ENCODE results near the gene LRRC28.
A peak's percentile ranks its signal among the peaks of the same experiment; 100 is the strongest.

LRRC28 gene

DNA sequence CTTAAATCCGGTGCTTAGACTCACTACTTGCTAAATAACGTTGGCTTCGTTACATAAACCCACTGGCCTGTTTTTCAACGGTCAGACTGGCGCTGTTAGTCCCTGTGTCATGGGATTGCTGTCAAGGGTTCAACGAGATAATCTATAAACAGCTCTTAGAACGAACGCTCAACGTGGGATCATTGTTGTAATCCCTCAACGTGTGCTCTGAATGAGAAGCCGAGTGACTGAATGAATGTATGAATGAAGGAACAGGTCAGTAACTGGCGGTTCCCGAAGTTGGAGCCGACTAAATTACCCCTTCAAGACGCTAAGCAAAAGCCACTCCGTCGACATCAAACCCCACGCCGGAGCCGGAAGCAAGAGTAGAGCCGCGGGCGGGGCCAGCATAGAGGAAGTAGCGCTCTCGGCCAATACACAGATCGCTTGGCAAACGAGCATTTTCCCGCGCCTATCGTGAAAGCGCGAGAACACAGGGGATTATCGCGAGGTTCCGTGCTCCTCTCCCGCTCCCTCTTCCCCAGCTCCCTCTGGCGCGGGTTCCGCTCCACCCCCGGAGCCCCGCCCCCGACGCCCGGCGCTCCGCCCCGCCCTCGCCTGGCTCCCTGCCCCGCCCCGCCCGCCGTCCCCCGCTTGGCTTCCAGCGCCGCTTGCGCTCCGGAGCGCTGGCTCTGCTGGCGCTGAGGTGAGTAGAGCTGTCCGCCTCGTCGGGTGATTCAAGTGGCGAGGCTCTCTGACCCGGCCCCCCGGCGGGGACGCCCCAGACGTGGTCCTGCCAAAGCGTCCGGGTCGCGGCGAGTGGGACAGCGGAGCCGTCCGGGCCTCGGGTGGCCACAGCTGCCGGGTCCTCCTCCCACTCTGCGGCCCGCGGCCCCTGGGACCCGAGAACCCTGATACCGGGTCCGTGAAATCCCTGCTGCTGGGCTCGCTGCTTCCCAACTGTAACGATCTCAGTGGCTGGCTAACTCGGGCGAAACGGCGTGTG lies at the start of gene LRRC28 (continued):
- TF ChIP-seq, protein P1, sequence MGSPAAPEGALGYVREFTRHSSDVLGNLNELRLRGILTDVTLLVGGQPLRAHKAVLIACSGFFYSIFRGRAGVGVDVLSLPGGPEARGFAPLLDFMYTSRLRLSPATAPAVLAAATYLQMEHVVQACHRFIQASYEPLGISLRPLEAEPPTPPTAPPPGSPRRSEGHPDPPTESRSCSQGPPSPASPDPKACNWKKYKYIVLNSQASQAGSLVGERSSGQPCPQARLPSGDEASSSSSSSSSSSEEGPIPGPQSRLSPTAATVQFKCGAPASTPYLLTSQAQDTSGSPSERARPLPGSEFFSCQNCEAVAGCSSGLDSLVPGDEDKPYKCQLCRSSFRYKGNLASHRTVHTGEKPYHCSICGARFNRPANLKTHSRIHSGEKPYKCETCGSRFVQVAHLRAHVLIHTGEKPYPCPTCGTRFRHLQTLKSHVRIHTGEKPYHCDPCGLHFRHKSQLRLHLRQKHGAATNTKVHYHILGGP (tag by site-specific recombination; IDR thresholded peaks at IDR 0.05): no peak
- TF ChIP-seq OVOL3 (tag by site-specific recombination; IDR thresholded peaks at IDR 0.05): no peak
- no peak for TF ChIP-seq ZNF747 (tag by site-specific recombination; IDR thresholded peaks at IDR 0.05)
- peak; percentile 29 for TF ChIP-seq ZNF366 (tag by site-specific recombination; conservative IDR thresholded peaks at IDR 0.05)
- TF ChIP-seq, protein P2, sequence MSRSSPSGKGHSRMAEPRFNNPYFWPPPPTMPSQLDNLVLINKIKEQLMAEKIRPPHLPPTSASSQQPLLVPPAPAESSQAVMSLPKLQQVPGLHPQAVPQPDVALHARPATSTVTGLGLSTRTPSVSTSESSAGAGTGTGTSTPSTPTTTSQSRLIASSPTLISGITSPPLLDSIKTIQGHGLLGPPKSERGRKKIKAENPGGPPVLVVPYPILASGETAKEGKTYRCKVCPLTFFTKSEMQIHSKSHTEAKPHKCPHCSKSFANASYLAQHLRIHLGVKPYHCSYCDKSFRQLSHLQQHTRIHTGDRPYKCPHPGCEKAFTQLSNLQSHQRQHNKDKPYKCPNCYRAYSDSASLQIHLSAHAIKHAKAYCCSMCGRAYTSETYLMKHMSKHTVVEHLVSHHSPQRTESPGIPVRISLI (tag by site-specific recombination; IDR thresholded peaks at IDR 0.05): no peak
- peak; percentile 69 for TF ChIP-seq ZIC2 (tag by site-specific recombination; IDR thresholded peaks at IDR 0.05)
- no peak for TF ChIP-seq ZNF302 (tag by site-specific recombination; IDR thresholded peaks at IDR 0.05; ENCODE audit: low read depth)
- no peak for TF ChIP-seq ZNF121 (tag by site-specific recombination; IDR thresholded peaks at IDR 0.05)
- TF ChIP-seq ZNF501 (tag by site-specific recombination; IDR thresholded peaks at IDR 0.05): peak; percentile 63
- TF ChIP-seq ZNF473 (tag by site-specific recombination; IDR thresholded peaks at IDR 0.05): no peak
- no peak for TF ChIP-seq ZNF701 (tag by site-specific recombination; IDR thresholded peaks at IDR 0.05)
- no peak for TF ChIP-seq ZFP3 (tag by site-specific recombination; IDR thresholded peaks at IDR 0.05; ENCODE audit: low read depth)
- TF ChIP-seq, protein P3, sequence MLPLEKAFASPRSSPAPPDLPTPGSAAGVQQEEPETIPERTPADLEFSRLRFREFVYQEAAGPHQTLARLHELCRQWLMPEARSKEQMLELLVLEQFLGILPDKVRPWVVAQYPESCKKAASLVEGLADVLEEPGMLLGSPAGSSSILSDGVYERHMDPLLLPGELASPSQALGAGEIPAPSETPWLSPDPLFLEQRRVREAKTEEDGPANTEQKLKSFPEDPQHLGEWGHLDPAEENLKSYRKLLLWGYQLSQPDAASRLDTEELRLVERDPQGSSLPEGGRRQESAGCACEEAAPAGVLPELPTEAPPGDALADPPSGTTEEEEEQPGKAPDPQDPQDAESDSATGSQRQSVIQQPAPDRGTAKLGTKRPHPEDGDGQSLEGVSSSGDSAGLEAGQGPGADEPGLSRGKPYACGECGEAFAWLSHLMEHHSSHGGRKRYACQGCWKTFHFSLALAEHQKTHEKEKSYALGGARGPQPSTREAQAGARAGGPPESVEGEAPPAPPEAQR (tag by site-specific recombination; IDR thresholded peaks at IDR 0.05): no peak
- TF ChIP-seq GLIS1 (tag by site-specific recombination; IDR thresholded peaks at IDR 0.05): peak; percentile 54; the same call in 1 of the 2 replicates
- TF ChIP-seq ZNF561 (tag by site-specific recombination; IDR thresholded peaks at IDR 0.05; ENCODE audit: borderline replicate concordance): peak; percentile 52; the same call in 1 of the 2 replicates
- TF ChIP-seq ZEB2 (tag by site-specific recombination; IDR thresholded peaks at IDR 0.05): no peak; the same call in none of the 2 replicates
- TF ChIP-seq ZBTB20 (tag by site-specific recombination; IDR thresholded peaks at IDR 0.05): peak; percentile 57
- no peak for TF ChIP-seq BCL11A (tag by site-specific recombination; IDR thresholded peaks at IDR 0.05; ENCODE audit: low read depth)
- peak; percentile 41; the same call in 1 of the 2 replicates for TF ChIP-seq KLF1 (tag by site-specific recombination; IDR thresholded peaks at IDR 0.05)
- TF ChIP-seq, protein P4, sequence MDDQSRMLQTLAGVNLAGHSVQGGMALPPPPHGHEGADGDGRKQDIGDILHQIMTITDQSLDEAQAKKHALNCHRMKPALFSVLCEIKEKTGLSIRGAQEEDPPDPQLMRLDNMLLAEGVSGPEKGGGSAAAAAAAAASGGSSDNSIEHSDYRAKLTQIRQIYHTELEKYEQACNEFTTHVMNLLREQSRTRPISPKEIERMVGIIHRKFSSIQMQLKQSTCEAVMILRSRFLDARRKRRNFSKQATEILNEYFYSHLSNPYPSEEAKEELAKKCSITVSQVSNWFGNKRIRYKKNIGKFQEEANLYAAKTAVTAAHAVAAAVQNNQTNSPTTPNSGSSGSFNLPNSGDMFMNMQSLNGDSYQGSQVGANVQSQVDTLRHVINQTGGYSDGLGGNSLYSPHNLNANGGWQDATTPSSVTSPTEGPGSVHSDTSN (CRISPR knock-in tag; IDR thresholded peaks at IDR 0.05): no peak
- peak; percentile 49 for TF ChIP-seq ZNF341 (tag by site-specific recombination; IDR thresholded peaks at IDR 0.05; ENCODE audit: low read depth)
- no peak for TF ChIP-seq HOXD13 (CRISPR knock-in tag; IDR thresholded peaks at IDR 0.05; ENCODE audit: borderline replicate concordance)
- TF ChIP-seq ZNF354C (tag by site-specific recombination; IDR thresholded peaks at IDR 0.05; ENCODE audit: borderline replicate concordance, low read depth): no peak
- no peak for TF ChIP-seq ZNF626 (tag by site-specific recombination; IDR thresholded peaks at IDR 0.05)
- TF ChIP-seq ZNF174 (tag by site-specific recombination; IDR thresholded peaks at IDR 0.05): no peak
- TF ChIP-seq ZNF426 (tag by site-specific recombination; IDR thresholded peaks at IDR 0.05): no peak
- no peak for TF ChIP-seq PRDM1 (tag by site-specific recombination; IDR thresholded peaks at IDR 0.05)
- TF ChIP-seq, protein P5, sequence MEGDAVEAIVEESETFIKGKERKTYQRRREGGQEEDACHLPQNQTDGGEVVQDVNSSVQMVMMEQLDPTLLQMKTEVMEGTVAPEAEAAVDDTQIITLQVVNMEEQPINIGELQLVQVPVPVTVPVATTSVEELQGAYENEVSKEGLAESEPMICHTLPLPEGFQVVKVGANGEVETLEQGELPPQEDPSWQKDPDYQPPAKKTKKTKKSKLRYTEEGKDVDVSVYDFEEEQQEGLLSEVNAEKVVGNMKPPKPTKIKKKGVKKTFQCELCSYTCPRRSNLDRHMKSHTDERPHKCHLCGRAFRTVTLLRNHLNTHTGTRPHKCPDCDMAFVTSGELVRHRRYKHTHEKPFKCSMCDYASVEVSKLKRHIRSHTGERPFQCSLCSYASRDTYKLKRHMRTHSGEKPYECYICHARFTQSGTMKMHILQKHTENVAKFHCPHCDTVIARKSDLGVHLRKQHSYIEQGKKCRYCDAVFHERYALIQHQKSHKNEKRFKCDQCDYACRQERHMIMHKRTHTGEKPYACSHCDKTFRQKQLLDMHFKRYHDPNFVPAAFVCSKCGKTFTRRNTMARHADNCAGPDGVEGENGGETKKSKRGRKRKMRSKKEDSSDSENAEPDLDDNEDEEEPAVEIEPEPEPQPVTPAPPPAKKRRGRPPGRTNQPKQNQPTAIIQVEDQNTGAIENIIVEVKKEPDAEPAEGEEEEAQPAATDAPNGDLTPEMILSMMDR (tag by site-specific recombination; IDR thresholded peaks at IDR 0.05): no peak
- TF ChIP-seq ZNF623 (tag by site-specific recombination; IDR thresholded peaks at IDR 0.05): no peak
- TF ChIP-seq, protein P6, sequence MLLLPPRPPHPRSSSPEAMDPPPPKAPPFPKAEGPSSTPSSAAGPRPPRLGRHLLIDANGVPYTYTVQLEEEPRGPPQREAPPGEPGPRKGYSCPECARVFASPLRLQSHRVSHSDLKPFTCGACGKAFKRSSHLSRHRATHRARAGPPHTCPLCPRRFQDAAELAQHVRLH (tag by site-specific recombination; IDR thresholded peaks at IDR 0.05): peak; percentile 6; the same call in 1 of the 2 replicates
- TF ChIP-seq SCRT1 (tag by site-specific recombination; IDR thresholded peaks at IDR 0.05; ENCODE audit: borderline replicate concordance): no peak
- TF ChIP-seq ZNF610 (tag by site-specific recombination; IDR thresholded peaks at IDR 0.05; ENCODE audit: borderline replicate concordance): no peak
- TF ChIP-seq ZNF677 (tag by site-specific recombination; IDR thresholded peaks at IDR 0.05): no peak
- TF ChIP-seq SALL2 (tag by site-specific recombination; IDR thresholded peaks at IDR 0.05; ENCODE audit: borderline replicate concordance): no peak
